T1000 (cell line): Measurements from ENCODE around the gene EEF2.

Experiments used
- DNase-seq: peaks from one replicate; lab custom pipeline; 2025; ENCODE audit warnings: mixed read lengths; lab: John Stamatoyannopoulos, UW

EEF2 gene

DNA sequence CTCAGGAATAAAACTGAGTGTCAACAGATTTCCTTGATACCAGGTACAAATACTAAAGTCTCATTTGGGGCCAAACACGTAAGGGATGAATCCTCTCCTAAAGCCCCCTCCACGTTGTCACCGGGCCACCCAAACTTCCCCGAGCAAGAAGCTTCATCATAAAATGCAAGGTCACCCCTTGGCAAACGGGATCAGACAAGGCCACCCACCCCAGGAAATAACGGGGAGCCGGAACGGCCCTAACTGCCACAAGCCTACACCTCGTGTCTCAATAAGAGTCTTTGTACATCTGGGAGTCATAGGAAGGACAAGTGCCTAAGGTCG lies 717 bp downstream of the EEF2 start:
- DNase-seq, result no peak

DNA sequence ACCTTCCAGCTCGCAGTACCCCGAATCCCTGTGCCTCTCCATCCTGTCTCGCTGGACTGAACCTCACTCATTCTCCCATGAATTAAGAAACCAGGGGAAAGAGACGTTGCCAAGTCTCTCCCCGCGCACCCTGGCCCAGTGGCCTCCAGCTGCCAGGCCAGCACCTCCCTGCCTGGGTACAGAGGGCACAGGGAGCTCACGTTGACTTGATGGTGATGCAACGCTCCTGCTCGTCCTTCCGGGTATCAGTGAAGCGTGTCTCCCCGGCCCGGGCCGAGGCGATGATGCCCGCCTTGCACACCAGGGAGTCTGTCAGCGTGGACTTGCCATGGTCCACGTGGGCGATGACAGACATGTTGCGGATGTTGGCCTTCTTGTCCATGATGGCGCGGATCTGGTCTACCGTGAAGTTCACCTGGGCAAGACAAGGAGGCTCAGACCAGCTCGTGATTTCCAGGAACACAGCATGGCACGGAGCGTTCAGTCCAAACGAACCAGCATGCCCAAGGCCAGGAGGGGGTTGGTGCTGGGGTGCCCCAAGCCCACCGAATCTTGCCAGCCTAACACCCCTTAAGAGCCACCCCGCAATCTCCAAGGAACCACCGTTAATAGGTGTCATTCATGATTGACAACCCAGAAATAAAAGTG lies 1.2 kb downstream of the EEF2 start:
- no peak for DNase-seq

DNA sequence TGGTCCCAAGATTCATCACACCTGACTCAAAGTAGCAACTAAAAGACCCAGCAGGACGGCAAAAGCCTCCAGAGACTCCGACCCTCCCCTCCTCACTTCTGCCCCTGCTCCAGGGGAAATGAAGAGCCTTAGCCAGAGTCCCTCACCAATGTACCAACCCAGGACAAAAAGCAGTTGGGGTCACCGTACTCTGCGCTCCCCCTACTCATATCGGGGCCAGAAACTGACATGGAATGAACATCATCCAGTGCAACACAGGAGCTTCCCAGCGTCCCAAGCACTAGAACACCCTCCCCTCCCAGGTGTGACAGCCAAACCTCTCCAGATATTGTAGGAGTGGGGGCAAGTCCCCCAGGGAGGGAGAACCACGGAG lies 1.7 kb downstream of the EEF2 start:
- DNase-seq, result no peak

DNA sequence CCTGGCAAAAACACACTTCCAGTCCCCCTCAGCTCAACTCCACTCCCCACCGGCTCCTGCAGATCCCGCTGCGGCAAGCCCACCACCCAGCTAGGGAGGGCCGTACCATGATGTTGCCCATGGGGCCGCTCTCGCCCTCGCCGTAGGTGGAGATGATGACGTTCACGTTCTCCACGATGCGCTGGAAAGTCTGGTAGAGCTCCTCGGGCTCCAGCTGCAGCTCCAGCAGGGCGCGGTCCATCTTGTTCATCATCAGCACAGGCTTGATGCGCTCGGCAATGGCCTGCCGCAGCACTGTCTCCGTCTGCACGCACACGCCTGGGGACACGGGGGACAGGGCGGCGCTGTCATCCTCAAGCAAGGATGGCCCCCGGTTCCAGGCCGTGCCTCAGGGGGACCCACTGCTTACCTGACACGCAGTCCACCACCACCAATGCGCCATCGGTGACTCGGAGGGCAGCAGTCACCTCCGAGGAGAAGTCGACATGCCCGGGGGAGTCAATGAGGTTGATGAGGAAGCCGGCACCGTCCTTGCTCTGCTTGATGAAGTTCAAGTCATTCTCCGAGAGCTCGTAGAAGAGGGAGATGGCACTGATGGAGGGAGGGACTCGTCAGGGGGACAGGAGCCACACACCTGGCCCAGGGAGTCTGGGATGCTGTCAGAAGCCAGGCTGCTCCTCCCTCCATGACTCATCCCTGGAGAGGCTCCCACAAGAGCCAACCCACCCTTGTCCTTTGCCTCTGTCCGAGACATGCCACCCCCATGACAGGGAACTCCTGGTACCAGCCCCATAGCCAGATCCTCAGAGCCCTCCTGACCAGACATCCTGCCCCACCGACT lies 2.3 kb downstream of the EEF2 start:
- DNase-seq, result no peak

DNA sequence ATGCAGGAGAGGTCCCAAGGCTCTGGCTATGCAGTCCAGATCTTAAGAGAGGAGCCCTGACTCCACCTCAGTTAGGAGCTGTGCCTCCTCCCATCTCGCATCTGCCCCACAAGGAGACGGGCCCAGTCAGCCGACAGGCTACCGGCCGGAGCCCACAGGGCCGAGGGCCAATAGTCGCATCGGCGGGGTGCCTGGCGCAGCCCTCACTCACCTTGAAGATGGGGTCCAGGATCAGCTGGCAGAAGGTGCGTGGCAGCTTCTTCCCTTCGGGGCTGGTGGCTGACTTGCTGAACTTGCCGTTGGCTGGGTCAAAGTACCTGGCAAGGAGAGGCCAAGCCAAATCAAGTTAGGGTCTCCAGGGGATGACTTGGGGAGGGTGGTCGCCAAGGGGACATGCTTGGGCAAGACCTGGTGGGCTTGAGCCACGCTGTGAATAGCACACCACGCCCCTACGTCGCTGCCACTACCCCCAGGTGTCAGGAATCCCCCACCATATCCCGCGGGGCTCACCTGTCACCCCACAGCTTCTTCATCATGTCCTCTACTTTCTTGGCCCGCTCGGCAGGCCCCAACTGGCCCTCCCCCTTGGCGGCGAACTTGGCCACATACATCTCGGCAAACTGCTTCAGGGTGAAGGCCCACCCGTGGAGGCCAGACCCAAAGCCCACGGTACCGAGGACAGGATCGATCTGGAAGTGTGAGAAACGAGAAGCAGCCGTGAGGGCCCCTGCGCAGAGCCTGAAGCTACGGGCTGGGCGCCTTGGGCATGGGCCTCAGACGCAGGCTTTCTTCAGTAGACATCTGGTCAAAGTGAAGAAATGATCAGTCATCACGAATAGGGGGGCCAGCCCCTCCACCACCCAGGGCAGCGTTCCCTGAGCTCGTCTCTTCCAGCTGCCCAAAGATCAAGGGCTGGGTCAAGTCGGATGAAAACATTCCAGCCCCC lies 3.3 kb downstream of the EEF2 start:
- no peak for DNase-seq

DNA sequence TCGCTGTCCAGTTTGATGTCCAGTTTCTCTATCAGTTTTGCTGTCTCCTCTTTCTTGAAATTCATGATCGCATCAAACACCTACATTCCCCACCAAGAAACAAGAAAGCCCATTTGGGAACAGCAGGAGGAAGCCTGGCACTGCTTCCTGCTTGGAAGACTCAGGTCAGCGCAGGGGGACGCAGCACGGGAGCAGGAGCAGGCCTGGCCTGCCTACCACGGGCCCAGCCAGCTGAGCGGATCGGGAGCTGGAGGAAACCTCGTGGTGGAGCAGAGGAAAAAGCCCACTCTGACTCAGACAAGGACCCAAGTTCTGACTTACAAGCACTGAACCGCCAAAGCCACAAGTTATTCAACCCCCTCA lies 3.9 kb downstream of the EEF2 start:
- DNase-seq, result no peak

DNA sequence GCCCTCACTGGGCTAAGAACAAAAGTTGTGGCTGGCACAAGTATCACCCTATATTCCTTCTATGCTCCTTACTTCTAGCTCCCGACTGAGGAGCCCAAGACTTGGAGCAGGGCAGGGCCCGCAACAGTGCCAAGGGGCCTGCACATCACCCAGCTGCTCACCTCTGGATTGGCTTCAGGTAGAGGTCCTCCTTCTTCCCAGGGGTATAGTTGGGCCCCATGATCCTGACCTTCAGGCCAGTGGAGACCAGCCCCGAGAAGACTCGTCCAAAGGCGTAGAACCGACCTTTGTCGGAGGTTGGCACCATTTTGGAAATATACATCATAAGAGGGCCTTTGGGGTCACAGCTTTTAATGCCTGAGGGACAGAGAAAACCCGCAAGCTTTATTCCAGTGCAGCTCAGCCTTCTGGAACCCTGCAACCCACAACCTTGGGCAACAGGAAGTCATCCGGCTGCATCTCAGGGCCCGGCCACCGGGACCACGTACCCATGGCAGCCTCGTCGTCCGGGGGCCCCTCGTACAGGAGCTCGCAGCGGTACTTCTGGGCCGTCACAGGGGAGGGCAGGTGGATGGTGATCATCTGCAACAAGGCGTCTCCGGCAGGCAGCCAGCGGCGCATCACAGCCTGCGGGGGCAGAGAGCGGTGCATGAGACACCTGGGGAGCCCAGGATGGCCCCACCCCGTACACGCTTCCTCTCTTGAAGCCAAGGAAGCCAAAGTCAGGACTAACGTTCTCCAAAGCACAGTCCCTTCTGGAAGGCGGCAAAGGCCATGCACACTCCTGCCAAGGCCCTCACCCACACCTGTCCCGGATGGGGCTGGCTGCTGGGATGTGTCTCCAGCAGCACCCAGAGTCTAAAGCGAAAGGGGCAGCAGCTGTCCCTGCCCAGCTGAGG lies 4.7 kb downstream of the EEF2 start:
- DNase-seq, result no peak

DNA sequence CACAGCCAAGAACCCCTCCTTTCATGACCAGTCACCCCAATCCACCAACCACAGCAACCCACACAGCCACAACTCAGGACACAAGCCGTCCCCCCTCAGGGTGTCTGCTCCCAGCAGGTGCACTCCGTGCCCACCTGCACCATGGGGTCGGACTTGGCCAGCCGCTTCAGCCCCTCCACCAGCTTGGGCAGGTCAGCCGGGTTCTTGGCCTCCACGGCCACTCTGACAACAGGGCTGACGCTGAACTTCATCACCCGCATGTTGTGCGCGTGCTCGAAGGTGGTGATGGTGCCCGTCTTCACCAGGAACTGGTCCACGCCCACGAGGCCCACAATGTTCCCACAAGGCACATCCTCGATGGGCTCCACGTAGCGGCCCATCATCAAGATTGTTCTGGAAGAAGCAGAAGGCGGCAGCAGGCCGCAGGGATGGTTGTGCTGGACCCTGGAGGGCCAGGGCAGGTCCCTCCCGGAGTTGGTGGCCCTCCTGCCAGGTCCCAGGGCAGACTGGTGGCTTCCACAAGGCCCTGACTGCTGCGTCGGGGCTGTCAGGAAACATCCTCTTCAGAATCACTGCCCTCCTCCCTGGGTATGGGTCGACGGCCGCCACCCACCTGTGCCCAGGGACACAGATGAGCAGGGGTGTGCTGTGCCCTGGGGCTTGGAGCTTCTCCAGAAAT lies 5.5 kb downstream of the EEF2 start:
- DNase-seq, result no peak

DNA sequence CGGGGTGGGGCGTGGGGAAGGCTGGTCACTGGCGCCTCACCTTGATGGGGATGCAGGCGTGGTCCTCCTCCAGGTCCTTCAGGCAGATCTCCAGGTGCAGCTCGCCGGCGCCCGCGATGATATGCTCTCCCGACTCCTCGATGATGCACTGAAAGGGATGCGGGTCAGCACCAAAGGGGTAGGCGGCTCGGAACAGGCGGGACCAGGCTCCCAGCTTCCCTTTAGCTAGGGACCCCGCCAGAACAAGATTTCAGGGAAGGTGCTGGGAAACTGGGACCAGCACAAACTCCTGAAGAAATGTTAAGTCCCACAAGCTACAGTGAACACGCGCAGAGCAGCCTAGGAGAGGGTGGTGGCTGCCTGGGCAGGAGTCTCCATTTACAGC lies 6.0 kb downstream of the EEF2 start:
- DNase-seq, result no peak

DNA sequence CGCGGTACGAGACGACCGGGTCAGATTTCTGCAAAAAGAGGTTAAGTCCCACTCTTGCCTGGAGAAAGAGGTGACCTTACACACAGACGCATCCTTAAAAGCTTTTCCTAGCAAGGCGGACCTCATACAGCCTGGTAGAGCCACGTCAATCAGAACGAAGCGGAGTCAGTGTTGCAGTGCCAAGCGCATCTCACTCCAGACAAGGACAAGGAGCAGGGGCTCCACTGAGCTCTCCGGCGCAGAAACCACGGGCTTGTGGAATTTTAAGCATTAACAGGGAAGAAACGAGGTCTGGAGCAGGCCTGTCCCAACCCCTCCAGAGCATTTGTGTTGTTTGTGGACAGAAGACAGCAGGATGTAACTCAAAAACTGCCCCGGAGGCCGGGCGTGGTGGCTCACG lies 7.1 kb downstream of the EEF2 start:
- no peak for DNase-seq

DNA sequence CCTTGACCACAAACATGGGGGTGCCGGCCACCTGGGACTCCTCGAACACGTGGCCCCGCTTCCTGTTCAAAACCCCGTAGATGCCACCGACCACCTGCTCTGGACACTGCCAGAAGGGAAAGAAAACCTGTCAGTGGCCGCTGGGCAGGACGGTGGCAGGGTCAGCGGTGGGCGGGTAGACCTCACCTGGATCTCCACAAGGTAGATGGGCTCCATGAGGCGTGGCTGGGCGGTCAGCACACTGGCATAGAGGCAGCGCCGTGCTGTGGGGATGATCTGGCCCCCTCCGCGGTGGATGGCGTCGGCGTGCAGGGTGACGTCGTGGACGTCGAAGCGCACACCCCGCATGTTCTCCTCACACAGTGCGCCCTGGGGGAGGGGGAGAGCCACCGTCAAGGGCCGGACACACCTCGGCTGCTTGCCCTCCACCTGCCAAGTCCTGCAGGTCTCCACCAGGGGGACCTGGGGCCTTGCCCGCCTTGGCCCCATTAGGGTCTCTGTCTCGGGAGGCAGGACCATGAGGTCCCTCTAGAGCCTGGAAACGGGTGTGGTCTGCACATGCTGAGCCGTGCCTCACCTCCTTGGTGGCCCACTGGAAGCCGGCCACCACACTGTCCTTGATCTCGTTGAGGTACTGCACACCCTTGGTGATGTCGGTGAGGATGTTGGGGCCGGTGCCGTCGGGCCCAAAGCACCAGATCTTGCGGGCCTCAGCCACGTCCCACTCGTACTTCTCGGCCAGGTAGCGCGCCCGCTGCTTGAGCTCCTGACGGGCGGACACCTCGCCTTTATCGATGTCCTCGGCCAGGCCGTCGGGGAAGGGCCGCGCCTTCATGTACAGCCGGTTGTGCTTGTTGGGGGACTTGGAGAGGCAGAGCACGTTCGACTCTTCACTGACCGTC lies 7.8 kb downstream of the EEF2 start:
- DNase-seq, result no peak

DNA sequence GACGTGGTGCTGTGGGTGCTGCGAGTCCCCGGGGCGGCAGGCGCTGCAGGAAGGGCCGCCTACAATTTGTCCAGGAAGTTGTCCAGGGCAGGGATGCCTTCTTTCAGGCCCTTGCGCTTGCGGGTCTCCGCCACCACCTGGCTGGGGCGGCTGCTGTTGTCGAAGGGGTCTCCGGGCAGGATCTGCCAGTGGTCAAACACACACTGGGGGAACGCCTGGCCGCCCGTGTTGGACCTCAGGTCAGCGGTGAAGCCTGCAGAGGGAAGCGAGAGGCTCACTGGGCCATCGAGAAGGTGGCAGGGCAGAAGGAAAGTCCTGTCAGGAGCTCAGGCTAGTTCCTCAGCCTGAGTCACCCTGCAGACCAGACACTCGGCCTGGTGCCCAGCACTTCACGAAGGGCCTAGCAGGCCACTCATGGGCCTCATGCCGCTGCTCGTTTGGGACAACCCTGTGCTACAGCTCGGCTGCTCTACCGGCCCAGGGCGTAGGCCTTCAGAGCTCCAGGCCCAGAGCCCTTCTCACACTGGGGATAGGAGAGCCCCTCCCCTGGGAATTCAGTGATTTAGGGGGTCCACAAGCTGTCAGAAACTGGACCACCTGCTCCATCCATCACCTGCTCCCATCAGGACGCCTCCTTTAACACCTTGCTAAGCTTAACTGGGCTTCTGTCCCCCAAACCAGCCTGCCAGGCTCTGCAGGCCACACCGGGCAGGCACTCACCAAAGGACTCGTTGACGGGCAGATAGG lies 8.6 kb downstream of the EEF2 start:
- DNase-seq, result no peak

DNA sequence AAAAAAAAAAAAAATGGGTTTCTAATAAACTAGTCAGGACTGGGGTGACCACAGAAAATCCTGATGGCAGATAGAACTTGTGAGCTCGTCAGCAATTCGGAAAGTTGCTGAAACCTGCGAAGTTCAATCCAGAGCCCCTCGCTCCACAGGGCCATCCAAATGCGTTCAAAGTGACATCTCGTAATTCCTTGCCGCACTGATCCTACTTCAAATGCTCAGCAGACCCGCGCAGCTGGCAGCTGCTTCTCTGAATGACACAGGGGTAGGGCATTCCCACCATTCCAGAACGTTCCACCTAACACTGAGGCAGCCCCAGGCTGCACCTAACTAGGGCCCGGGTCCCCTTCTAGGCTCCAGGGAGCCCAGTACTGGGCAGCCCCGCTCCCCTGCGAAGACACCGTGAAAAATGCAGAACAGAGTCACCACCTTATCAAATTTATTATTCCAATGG lies 9.6 kb downstream of the EEF2 start:
- no peak for DNase-seq

DNA sequence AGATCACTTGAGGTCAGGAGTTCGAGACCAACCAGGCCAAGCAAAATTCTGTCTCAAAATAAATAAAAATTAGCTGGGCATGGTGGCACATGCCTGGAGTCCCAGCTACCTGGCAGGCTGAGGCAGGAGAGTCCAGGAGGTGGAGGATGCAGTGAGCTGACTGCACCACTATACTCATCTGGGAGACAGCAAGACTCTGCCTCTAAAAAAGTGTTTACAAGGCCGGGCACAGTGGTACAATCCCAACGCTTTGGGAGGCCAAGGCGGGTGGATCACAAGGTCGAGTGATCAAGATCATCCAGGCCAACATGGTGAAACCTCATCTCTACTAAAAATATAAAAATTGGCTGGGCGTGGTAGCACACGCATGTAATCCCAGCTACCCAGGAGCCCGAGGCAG lies 10.1 kb downstream of the EEF2 start:
- DNase-seq, result no peak

DNA sequence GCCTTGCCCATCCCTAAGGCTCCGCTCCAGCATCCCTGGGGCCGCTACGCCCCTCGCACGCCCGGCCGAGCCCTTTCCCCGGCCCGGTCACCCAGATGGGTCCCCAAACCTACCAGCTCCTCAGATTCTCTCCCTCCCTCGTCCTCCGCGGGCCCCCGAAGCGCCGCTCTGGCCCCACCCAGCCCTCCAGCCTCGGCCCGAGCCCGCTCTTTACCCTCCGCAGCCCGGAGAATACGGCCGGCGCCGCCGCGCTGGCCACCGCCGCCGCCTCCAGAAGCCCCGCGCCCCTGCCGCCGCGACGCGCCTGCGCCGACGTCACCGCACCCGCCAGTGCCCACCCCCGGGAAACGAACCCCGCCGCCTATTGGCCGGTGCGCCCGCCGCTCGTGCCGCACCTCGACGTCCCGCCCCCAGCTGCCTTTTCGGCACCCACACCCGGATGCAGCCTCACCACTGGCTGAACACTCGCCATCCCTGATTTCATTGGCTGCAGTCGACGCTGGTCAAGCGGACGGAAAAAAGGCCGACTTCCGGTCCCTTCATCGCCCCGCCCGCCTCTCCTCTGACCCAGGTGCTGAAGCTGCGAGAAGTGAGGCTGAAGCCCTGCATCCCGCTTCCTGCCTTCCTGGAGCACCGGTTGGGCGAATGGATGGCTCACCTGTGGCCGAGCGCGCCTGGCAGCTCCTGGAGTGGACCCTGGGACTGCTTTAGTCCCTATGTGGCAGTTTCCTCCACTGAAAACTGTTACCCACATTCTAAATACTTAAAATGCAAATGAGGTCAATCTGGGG lies 14.3 kb downstream of the EEF2 start, which contains the start of gene DAPK3:
DAPK3 (minus strand) TSS at position 292 of the 791 bp plus-strand sequence. CDS start 1,364 bp downstream, outside the sequence.
- DNase-seq, result peak; percentile 96

DNA sequence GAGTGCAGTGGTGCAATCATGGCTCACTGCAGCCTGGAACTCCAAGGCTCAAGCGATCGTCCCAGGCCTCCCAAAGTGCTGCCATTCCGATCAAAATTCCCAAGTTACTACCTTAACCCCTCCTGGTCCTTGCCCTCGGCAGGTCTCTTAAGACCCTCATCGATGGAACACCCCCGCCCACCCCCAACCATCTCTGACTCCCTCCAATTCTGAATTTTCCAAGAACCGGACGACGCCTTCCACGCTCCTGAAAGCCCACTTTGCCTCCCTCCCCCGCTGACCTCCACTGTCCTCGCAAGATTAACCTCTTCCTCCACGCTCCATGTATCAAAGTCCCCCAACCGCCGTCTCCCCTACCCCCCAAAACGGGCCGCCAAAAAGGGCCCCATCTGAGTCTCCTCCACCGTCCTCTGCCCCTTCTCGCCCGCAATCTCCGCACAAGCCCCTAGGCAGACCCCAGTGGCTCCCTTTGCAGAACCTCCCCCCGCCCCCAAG lies 14.9 kb downstream of the EEF2 start:
- no peak for DNase-seq

DNA sequence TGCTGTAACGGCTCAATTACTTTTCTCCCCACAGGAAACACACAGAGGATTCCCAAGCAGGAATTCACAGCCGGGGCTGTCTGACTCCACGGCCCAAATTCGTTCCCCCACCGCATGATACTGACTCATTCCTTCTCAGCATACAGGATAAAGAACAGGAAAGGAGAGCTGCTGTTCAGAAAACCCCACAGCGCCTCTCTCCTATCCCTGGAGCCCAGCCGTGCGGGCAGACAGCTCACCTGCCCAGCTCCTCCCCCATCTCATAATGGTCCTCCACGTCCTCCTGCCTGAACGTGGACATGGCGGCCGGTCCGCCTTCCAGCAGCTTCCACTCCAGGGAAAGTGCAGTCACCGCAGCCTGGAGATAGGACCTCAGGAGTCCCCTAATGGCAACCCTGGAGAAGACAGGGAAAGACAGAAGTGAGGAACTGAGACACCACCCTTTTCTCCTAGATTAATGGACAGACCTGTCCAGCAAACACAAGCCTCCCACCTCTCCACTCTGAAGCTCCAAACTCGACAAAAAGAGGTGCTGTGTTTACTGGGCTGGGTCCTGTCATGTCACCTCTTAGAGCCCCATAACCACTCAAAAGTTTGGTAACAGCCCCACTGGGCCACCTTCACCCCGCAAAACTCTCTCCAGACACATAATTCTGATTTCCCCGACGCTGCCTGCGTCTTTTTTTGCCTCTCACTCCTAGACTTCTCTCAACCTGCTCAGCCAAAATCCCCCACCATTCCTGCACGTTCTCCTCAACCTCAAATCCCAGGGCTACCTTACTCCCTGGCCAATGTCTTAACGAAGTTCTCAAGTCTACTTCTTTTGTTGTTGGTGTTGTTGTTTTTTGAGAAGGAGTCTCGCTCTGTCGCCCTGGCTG lies 15.6 kb downstream of the EEF2 start:
- peak; percentile 69 for DNase-seq
